ENCODE measurements around the gene STAC3.

The STAC3 gene

DNA sequence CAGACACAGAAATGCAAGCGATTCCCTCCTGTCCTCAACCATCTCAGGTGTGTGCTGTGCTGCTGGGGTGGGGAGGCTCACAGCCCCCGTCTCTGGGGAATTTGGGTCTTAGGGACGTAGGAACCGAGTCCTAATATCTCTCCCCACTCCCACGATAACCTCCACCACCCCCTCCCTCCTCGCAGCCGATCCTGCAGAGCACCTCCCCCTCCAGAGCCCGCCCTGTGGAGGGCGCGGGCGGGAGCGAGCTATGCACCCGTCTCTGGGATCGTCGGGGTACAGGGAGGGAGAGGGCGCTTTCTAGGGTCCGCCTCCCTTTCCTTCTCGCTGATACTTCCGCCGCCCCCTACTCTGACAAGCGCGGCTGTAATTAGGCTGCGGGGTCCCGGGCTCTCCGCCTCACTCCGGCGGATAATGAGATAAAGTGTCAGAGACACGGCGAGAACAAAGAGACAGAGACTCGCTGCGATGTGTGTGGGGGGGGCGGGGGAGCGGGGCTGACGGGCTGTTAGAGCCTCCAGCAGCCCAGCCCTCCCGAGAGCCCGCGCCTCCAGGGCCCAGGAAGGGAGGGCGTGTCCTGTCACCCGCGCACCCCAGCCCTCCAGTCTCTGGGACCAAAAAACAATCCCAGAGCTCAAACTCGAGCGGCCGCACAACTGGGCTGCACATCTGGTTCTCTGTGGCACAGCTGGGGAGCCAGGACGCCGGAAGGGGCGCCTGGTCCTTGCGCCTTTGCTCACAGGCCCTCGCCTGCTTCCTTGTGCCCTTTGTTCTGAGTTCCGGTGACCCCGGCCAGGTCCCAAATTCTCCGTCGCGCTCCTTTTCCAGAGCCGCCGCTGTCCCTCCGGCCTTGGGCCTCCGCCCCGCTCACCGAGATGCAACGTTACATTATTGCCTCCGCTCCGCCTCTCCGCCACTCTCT lies 12.8 kb downstream of the STAC3 start:
- Histone ChIP-seq H3K9me3 (ENCODE audit: severe bottlenecking) (no peaks in the 10 kb centered on the region), H3K27me3 (ENCODE audit: insufficient read depth, low read depth, severe bottlenecking) (peaks cover 14% of the 10 kb centered on the region), H3K4me3 (ENCODE audit: low read depth, low read length) (peak overlapping the region; percentile 16; the same call in 1 of the 2 replicates), H3K27ac (no peak overlapping the region), H3K36me3 (peaks cover 24% of the 10 kb centered on the region)
- DNase-seq = no peak
- TF ChIP-seq CTCF (IDR thresholded peaks at IDR 0.05; ENCODE audit: low read depth, low read length) = no peak

DNA sequence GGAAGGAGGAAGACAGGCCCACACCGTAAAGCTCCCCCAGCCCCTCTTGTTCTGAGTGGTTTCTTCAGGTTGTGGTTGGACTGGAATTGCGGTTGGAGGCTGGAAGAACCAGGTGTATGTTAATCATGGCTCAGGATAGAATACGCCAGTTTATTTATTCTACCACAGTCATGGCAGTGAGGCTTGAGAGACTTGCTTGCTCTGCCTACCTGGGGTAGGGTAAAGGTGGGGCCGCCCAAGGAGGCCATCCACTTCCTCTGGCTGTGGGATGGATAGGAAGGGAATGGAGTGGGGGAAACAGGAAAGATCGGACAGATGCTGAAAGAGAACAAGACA lies 13.4 kb downstream of the STAC3 start:
- no peak overlapping the region for H3K4me3 ChIP-seq (ENCODE audit: low read depth, low read length)
- peaks cover 14% of the 10 kb centered on the region for H3K27me3 ChIP-seq (ENCODE audit: insufficient read depth, low read depth, severe bottlenecking)
- H3K9me3 ChIP-seq (ENCODE audit: severe bottlenecking) = no peaks in the 10 kb centered on the region
- TF ChIP-seq CTCF (IDR thresholded peaks at IDR 0.05; ENCODE audit: low read depth, low read length) = no peak
- H3K36me3 ChIP-seq = peaks cover 30% of the 10 kb centered on the region
- H3K27ac ChIP-seq = no peak overlapping the region
- no peak for DNase-seq

DNA sequence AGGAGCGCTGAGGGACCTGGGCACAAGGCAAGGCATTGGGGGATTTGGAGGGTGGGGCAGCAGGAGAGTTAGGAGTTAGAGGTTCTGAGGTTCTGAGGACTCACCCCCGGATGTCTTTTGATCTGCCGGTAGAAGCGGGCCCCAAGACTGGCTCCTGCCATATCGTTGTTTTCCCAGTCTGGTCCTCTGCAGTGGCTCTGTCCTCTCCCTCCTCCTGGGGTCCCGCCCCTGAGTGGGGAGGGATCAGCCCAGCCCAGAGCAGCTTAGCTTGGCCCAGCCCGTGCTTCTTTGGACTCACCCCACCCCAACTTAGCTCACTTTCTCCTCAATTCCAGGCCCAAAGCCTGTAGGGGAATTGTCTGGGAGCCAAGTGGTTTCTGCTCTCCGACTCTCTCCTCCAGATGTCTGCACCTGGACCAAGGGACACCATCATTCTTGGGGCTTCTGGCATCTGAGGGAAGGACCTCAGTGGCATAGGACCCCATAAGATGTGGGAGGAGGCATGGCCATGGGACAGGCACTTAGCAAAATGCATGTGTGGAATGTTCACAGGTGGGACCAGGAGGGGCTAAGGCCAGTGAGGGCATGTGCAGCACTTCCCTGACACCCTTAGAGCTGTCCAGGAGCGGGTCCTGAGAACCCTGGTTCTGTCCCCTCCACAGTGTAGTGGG lies 13.9 kb downstream of the STAC3 start:
- H3K9me3 ChIP-seq (ENCODE audit: severe bottlenecking) = no peaks in the 10 kb centered on the region
- H3K27ac ChIP-seq = no peak overlapping the region
- no peak overlapping the region for H3K4me3 ChIP-seq (ENCODE audit: low read depth, low read length)
- DNase-seq = peak; percentile 63
- no peak for TF ChIP-seq CTCF (IDR thresholded peaks at IDR 0.05; ENCODE audit: low read depth, low read length)
- peaks cover 9% of the 10 kb centered on the region for H3K27me3 ChIP-seq (ENCODE audit: insufficient read depth, low read depth, severe bottlenecking)
- H3K36me3 ChIP-seq = peaks cover 35% of the 10 kb centered on the region

- peaks cover 2% of the 10 kb centered on the region for H3K27me3 ChIP-seq (ENCODE audit: insufficient read depth, low read depth, severe bottlenecking)
- no peak for TF ChIP-seq CTCF (IDR thresholded peaks at IDR 0.05; ENCODE audit: low read depth, low read length)
- H3K36me3 ChIP-seq = peaks cover 42% of the 10 kb centered on the region
- H3K4me3 ChIP-seq (ENCODE audit: low read depth, low read length) = no peak overlapping the region
- H3K27ac ChIP-seq = no peak overlapping the region
- no peaks in the 10 kb centered on the region for H3K9me3 ChIP-seq (ENCODE audit: severe bottlenecking)
- DNase-seq = no peak
Measured at GRCh38 chr12:57236201-57236924, 14.6 kb downstream of the STAC3 start.

DNA sequence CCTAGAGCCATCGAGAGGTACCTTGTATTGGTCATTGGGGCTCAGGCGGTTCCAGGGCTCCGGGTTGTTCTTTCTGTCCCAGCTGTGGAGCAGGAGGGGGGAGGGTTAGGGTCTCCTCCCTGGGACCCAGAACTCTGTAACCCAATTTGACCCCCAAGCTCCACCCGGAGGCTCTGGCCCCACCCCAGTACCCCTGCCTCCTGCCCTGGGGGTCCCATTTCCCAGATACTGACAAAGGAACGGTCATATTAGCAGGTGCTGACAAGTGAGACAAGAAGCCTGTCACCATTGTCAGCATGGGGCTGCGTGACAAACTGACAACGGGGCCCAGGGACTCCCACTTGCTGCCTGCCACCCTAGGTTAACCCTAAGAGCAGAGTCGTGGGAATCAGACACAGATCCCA lies 15.3 kb downstream of the STAC3 start:
- Histone ChIP-seq H3K4me3 (ENCODE audit: low read depth, low read length) (no peak overlapping the region), H3K27ac (no peak overlapping the region), H3K27me3 (ENCODE audit: insufficient read depth, low read depth, severe bottlenecking) (no peaks in the 10 kb centered on the region), H3K9me3 (ENCODE audit: severe bottlenecking) (no peaks in the 10 kb centered on the region), H3K36me3 (peaks cover 48% of the 10 kb centered on the region)
- TF ChIP-seq CTCF (IDR thresholded peaks at IDR 0.05; ENCODE audit: low read depth, low read length) = no peak
- DNase-seq = no peak
